SU-DHL-6 (cell line): ENCODE results near the gene CSF3R.
"Not testable (repeated sequence)": the region's sequence is repeated elsewhere in the genome, so short reads cannot be mapped to it uniquely, and the experiment has no call there.

Experiments used
- EZH2phosphoT487 ChIP-seq: fragments of 200-600 bp; sonication (generic), shearing (Covaris generic); conservative IDR thresholded peaks from 2 replicates; pipeline ENCODE4 v1.6.1; 2018; ENCODE audit warnings: mild to moderate bottlenecking, antibody characterized with exemption, low read length, moderate library complexity, mixed read lengths
- TF ChIP-seq, protein P1 (sequence below): fragments of 200-600 bp; sonication (generic); IDR thresholded peaks from one replicate; pipeline ENCODE4 v1.5.1; 2017; ENCODE audit warnings: antibody characterized with exemption, mild to moderate bottlenecking, low read length, moderate library complexity; ENCODE audit not compliant: insufficient read depth, poor library complexity, severe bottlenecking

DNA sequence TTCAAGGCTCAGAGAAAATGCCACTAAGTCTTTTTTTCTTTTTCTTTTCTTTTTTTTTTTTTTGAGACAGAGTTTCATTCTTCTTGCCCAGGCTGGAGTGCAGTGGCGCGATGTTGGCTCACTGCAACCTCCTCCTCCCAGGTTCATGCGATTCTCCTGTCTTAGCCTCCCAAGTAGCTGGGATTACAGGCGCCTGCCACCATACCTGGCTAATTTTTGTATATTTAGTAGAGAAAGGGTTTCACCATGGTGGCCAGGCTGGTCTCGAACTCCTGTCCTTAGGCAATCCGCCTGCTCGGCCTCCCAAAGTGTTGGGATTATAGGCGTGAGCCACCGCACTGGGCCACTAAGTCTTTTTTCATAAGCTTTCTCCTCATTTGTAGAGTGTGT lies 4.6 kb upstream of the CSF3R start:
- TF ChIP-seq, protein P1, sequence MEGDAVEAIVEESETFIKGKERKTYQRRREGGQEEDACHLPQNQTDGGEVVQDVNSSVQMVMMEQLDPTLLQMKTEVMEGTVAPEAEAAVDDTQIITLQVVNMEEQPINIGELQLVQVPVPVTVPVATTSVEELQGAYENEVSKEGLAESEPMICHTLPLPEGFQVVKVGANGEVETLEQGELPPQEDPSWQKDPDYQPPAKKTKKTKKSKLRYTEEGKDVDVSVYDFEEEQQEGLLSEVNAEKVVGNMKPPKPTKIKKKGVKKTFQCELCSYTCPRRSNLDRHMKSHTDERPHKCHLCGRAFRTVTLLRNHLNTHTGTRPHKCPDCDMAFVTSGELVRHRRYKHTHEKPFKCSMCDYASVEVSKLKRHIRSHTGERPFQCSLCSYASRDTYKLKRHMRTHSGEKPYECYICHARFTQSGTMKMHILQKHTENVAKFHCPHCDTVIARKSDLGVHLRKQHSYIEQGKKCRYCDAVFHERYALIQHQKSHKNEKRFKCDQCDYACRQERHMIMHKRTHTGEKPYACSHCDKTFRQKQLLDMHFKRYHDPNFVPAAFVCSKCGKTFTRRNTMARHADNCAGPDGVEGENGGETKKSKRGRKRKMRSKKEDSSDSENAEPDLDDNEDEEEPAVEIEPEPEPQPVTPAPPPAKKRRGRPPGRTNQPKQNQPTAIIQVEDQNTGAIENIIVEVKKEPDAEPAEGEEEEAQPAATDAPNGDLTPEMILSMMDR, result not testable (repeated sequence)
- not testable (repeated sequence) for TF ChIP-seq EZH2phosphoT487
